DMS114 treated with DMSO at 0.1 percent for 48 hours (cell line): ENCODE measurements around the gene PRKN.
"Not testable (repeated sequence)": the region's sequence is repeated elsewhere in the genome, so short reads cannot be mapped to it uniquely, and the experiment has no call there.

Source experiments
- DNase-seq: peaks from one replicate; lab custom pipeline; 2025; ENCODE audit not compliant: unreplicated experiment; lab: John Stamatoyannopoulos, UW

Gene PRKN

GRCh38 chr6:162543221-162543620, 184.3 kb downstream of the PRKN start:
- no peak for DNase-seq

GRCh38 chr6:162541019-162541601, 186.5 kb downstream of the PRKN start:
- no peak for DNase-seq

- DNase-seq = no peak
Observed at GRCh38 chr6:162539321-162539720, 188.2 kb downstream of the PRKN start.

GRCh38 chr6:162538643-162539064, 188.9 kb downstream of the PRKN start:
- DNase-seq = no peak

GRCh38 chr6:162533009-162533400, 194.6 kb downstream of the PRKN start:
- no peak for DNase-seq

GRCh38 chr6:162532283-162533008, 195.1 kb downstream of the PRKN start:
- no peak for DNase-seq

GRCh38 chr6:162531391-162531790, 196.2 kb downstream of the PRKN start:
- not testable (repeated sequence) for DNase-seq

- DNase-seq = no peak
Observed at GRCh38 chr6:162528538-162528937, 199.0 kb downstream of the PRKN start.

- no peak for DNase-seq
Observed at GRCh38 chr6:162526960-162527359, 200.6 kb downstream of the PRKN start.

GRCh38 chr6:162525181-162525580, 202.4 kb downstream of the PRKN start:
- DNase-seq = no peak

- DNase-seq = no peak
Observed at GRCh38 chr6:162512744-162513143, 214.8 kb downstream of the PRKN start.

GRCh38 chr6:162497389-162497788, 230.2 kb downstream of the PRKN start:
- no peak for DNase-seq

- no peak for DNase-seq
Observed at GRCh38 chr6:162493917-162494316, 233.6 kb downstream of the PRKN start.

- no peak for DNase-seq
Observed at GRCh38 chr6:162491637-162492036, 235.9 kb downstream of the PRKN start.

GRCh38 chr6:162489101-162489976, 238.2 kb downstream of the PRKN start:
- DNase-seq = no peak

GRCh38 chr6:162488444-162488843, 239.1 kb downstream of the PRKN start:
- DNase-seq = no peak

- no peak for DNase-seq
Observed at GRCh38 chr6:162485464-162485863, 242.1 kb downstream of the PRKN start.

- no peak for DNase-seq
Observed at GRCh38 chr6:162481938-162482337, 245.6 kb downstream of the PRKN start.

- DNase-seq = no peak
Observed at GRCh38 chr6:162481320-162481719, 246.2 kb downstream of the PRKN start.

GRCh38 chr6:162478192-162478671, 249.3 kb downstream of the PRKN start:
- no peak for DNase-seq

GRCh38 chr6:162474722-162475121, 252.8 kb downstream of the PRKN start:
- no peak for DNase-seq

- DNase-seq = no peak
Observed at GRCh38 chr6:162471842-162472241, 255.7 kb downstream of the PRKN start.
